Hepatocyte (in vitro differentiated cells): Measurements from ENCODE around the gene TXLNA. TPM values are rescaled to one million over a fixed set of nuclear protein-coding genes. Genes with fewer than 3 reads are reported as not detected.
A peak's percentile ranks its signal among the peaks of the same experiment; 100 is the strongest.

Experiments used
- DNase-seq: peaks from one replicate; pipeline ENCODE4 v3.0.0-alpha.2; 2016; ENCODE audit warnings: low spot score
- H2AFZ ChIP-seq: fragments of 200-600 bp; sonication (generic); 2 replicates; pipeline ENCODE4 v1.6.0; 2016; ENCODE audit warnings: antibody characterized with exemption, mild to moderate bottlenecking
- H3K27ac ChIP-seq: fragments of 200-600 bp; sonication (generic); 2 replicates; pipeline ENCODE4 v1.5.1; 2016; ENCODE audit warnings: mild to moderate bottlenecking
- H3K27me3 ChIP-seq: fragments of 200-600 bp; sonication (generic); 2 replicates; pipeline ENCODE4 v1.6.1; 2016
- H3K36me3 ChIP-seq: fragments of 200-600 bp; sonication (generic); replicated peaks from 2 replicates; pipeline ENCODE4 v1.5.1; 2016; ENCODE audit warnings: low read depth; ENCODE audit not compliant: insufficient read depth
- H3K4me1 ChIP-seq: fragments of 200-600 bp; sonication (generic); 2 replicates; pipeline ENCODE4 v1.5.1; 2016; ENCODE audit warnings: mild to moderate bottlenecking, moderate library complexity; ENCODE audit not compliant: insufficient read depth
- H3K4me2 ChIP-seq: fragments of 200-600 bp; sonication (generic); 2 replicates; pipeline ENCODE4 v1.6.0; 2016
- H3K4me3 ChIP-seq: fragments of 200-600 bp; sonication (generic); 2 replicates; pipeline ENCODE4 v1.5.1; 2016; ENCODE audit warnings: mild to moderate bottlenecking
- H3K79me2 ChIP-seq: fragments of 200-600 bp; sonication (generic); 2 replicates; pipeline ENCODE4 v1.6.0; 2017; ENCODE audit warnings: mild to moderate bottlenecking
- H3K9me2 ChIP-seq: fragments of 200-600 bp; sonication (generic); replicated peaks from 2 replicates; pipeline ENCODE4 v1.6.0; 2017; ENCODE audit warnings: mild to moderate bottlenecking; ENCODE audit not compliant: insufficient read depth
- H3K9me3 ChIP-seq: fragments of 200-600 bp; sonication (generic); 2 replicates; pipeline ENCODE4 v1.5.1; 2016; ENCODE audit warnings: low read depth, mild to moderate bottlenecking
- H4K20me1 ChIP-seq: fragments of 200-600 bp; sonication (generic); 2 replicates; pipeline ENCODE4 v1.6.0; 2016; ENCODE audit warnings: mild to moderate bottlenecking; ENCODE audit not compliant: insufficient read depth, poor library complexity, severe bottlenecking
- EZH2 ChIP-seq: fragments of 200-600 bp; sonication (generic); IDR thresholded peaks from 2 replicates; pipeline ENCODE4 v1.6.1; 2016; ENCODE audit warnings: antibody characterized with exemption, mild to moderate bottlenecking, borderline replicate concordance
- EZH2phosphoT487 ChIP-seq: fragments of 200-600 bp; sonication (generic); IDR thresholded peaks from one replicate; pipeline ENCODE4 v1.6.1; 2018; ENCODE audit warnings: antibody characterized with exemption, mild to moderate bottlenecking, low read depth, moderate library complexity; ENCODE audit not compliant: unreplicated experiment, severe bottlenecking
- WGBS: methylation state at CpG from one replicate; pipeline ENCODE4 v1.1.6; 2016; ENCODE audit warnings: low lambda C conversion rate; ENCODE audit errors: missing lambda C conversion rate; 5-methylcytosine and 5-hydroxymethylcytosine counted together
- polyA plus RNA-seq: library from polyadenylated mRNA; unstranded; fragments of >200 nt; fragmentation: Nextera tagmentation; extraction: Ambion mirVana; gene quantifications from 2 replicates; pipeline ENCODE4 v1.2.1, GENCODE V29; 2016
- total RNA-seq: library from RNA; depleted of rRNA; stranded (reverse); fragments of >200 nt; gene quantifications from 2 replicates; pipeline ENCODE4 v1.2.3, GENCODE V29; 2014
- TF ChIP-seq, protein P1 (sequence below): fragments of 200-600 bp; sonication (generic); IDR thresholded peaks from 2 replicates; pipeline ENCODE4 v1.5.1; 2016; ENCODE audit warnings: antibody characterized with exemption, mild to moderate bottlenecking; ENCODE audit not compliant: poor library complexity

Gene TXLNA
- total and polyA plus RNA-seq, 2 experiments from 2014 or later, result 41.2 to 52.7 TPM

DNA sequence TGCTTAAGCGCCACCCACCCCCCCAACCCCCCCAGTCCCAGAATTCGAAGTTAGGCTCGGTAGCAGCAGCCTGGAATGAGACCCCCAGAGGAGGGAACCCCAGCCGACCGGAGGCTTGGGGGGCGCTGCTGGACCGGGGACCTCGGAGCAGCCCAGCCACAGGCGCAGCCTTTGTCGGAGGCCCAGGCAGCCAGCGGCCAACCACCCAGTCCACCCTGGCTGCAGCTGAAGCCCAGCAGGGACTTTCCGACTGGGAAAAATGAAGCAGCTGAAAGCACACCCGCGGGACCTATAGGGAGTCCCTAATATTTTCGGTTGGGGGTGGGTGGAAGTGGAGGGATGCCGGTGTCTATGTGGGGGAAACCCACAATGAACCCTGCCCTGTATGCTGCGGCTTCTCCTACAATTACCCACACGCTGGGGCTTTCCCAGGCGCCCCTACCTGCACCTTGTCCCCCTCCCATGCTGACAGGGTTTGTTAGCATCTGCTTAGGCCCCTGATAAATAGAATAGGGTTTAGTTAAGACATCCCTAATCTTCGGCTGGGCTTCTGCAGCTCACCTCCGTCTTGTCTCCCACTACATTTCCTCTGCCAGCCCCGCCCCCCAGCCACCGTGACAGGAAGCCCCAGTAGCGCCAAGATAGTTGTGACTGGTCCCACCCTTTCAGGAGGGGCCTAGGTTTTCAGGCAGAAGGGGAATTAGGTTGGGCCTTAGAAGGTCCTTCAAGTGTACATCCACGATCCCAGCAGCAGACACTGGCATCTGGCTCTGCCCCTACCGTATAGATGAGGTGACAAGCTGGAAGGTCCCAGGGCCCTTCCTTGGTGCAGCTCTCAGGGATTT, 21.8 kb downstream of the TXLNA start:
- 12% methylated on average over 25 of the region's 26 CpGs for WGBS
- H2AFZ ChIP-seq, result peak overlapping the region; percentile 84
- no peaks in the 10 kb centered on the region for H4K20me1 ChIP-seq
- H3K36me3 ChIP-seq, result no peaks in the 10 kb centered on the region
- H3K27me3 ChIP-seq, result no peaks in the 10 kb centered on the region
- no peaks in the 10 kb centered on the region for H3K4me1 ChIP-seq
- peak; percentile 78 for DNase-seq
- H3K27ac ChIP-seq, result peak overlapping the region; percentile 82
- H3K9me2 ChIP-seq, result no peaks in the 10 kb centered on the region
- TF ChIP-seq, protein P1, sequence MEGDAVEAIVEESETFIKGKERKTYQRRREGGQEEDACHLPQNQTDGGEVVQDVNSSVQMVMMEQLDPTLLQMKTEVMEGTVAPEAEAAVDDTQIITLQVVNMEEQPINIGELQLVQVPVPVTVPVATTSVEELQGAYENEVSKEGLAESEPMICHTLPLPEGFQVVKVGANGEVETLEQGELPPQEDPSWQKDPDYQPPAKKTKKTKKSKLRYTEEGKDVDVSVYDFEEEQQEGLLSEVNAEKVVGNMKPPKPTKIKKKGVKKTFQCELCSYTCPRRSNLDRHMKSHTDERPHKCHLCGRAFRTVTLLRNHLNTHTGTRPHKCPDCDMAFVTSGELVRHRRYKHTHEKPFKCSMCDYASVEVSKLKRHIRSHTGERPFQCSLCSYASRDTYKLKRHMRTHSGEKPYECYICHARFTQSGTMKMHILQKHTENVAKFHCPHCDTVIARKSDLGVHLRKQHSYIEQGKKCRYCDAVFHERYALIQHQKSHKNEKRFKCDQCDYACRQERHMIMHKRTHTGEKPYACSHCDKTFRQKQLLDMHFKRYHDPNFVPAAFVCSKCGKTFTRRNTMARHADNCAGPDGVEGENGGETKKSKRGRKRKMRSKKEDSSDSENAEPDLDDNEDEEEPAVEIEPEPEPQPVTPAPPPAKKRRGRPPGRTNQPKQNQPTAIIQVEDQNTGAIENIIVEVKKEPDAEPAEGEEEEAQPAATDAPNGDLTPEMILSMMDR, result peak; percentile 15
- no peak for TF ChIP-seq EZH2
- TF ChIP-seq EZH2phosphoT487, result no peak
- peak overlapping the region; percentile 31 for H3K4me3 ChIP-seq
- H3K4me2 ChIP-seq, result peak overlapping the region; percentile 97
- no peaks in the 10 kb centered on the region for H3K79me2 ChIP-seq
- H3K9me3 ChIP-seq, result no peaks in the 10 kb centered on the region

GRCh38 chr1:32204943-32205361, 25.5 kb downstream of the TXLNA start:
- peak overlapping the region; percentile 88 for H3K4me2 ChIP-seq
- H3K9me2 ChIP-seq, result no peaks in the 10 kb centered on the region
- H3K27ac ChIP-seq, result no peak overlapping the region
- WGBS, result 28% methylated on average over 25 of the region's 26 CpGs
- no peaks in the 10 kb centered on the region for H3K4me1 ChIP-seq
- TF ChIP-seq EZH2 (no peak), EZH2phosphoT487 (no peak)
- TF ChIP-seq, protein P1, result no peak
- DNase-seq, result no peak
- H3K27me3 ChIP-seq, result no peaks in the 10 kb centered on the region
- H3K9me3 ChIP-seq, result no peaks in the 10 kb centered on the region
- no peaks in the 10 kb centered on the region for H3K36me3 ChIP-seq
- H4K20me1 ChIP-seq, result no peaks in the 10 kb centered on the region
- H3K4me3 ChIP-seq, result peak overlapping the region; percentile 36
- H3K79me2 ChIP-seq, result no peaks in the 10 kb centered on the region
- H2AFZ ChIP-seq, result peak overlapping the region; percentile 58

DNA sequence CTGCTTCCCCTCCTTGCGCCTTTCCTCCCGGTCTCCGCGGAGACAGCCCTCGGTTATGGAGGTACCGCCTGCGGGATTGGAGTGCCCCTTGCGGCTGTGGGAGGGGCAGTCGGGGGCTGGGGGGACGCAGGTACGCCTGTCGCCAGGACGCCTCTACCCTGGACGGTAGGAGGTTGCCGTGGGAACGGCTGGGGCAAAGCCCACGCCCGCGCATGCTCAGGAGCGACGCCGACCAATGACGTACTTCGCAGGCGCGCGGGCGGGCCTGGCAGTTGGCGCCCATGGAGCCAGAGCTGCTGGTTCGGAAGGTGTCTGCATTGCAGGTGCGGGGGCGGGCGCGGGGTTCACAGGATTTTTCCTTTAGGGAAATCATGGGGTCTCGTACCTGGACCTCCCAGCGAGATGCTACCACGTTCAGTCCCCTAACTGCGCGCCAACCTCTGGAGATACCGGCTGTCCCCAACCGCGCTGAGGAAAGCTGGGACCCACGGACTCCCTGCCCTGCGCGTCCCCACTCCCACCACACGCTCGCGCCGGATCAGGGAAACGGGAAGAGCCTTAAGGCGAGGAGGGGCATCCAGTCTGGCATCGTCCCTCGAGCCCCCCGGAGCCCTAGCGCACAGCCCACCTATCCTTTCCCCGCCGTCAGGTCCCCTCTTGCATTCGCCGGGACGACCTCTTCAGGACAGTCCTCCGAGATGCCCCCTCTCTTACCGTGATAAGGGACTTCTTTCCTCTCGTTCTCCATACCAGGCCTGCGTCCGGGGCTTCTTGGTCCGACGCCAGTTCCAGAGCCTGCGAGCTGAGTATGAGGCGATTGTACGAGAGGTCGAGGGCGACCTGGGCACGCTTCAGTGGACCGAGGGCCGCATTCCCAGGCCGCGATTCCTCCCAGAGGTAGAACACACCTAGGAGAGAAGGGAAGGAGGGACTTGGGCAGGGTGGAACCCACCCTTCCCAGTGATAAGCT, 26.2 kb downstream of the TXLNA start, which contains the start of gene IQCC:
IQCC (plus strand) TSS at position 271 of the 970 bp plus-strand sequence; CDS start at position 282, 11 bp downstream.
- DNase-seq, result peak; percentile 96
- H3K9me2 ChIP-seq, result no peaks in the 10 kb centered on the region
- no peaks in the 10 kb centered on the region for H3K4me1 ChIP-seq
- 5% methylated on average over 76 of the region's 77 CpGs for WGBS
- no peaks in the 10 kb centered on the region for H3K36me3 ChIP-seq
- peak within 1 kb of the TSS; percentile 61 for H2AFZ ChIP-seq
- TF ChIP-seq EZH2phosphoT487 (no peak), EZH2 (no peak)
- TF ChIP-seq, protein P1, result no peak
- no peaks in the 10 kb centered on the region for H3K27me3 ChIP-seq
- H3K9me3 ChIP-seq, result no peaks in the 10 kb centered on the region
- no peaks in the 10 kb centered on the region for H4K20me1 ChIP-seq
- no peak within 1 kb of the TSS for H3K27ac ChIP-seq
- H3K79me2 ChIP-seq, result no peaks in the 10 kb centered on the region
- peak within 1 kb of the TSS; percentile 36 for H3K4me3 ChIP-seq
- H3K4me2 ChIP-seq, result peak within 1 kb of the TSS; percentile 88
